IMR-90 (cell line): ENCODE data around the gene FBLIM1. TPM values are rescaled to one million over a fixed set of nuclear protein-coding genes. Genes with fewer than 3 reads are reported as not detected.

Experiments
- ATAC-seq: fragments of 200-7000 bp; cut with Tn5 transposase; 2 replicates; pipeline ENCODE4 v1.9.1; 2020; ENCODE audit warnings: low read depth, mild to moderate bottlenecking, moderate library complexity
- BruUV-seq: library from RNA; stranded (reverse); fragments of 400-500 nt; replicated peaks from 2 replicates; lab custom pipeline; 2021; lab: Mats Ljungman, UMichigan
- CTCF ChIA-PET: fragments of 300-600 bp; formaldehyde crosslinking; extraction: SDS; loops from one replicate; lab custom pipeline; 2021; ENCODE audit warnings: antibody characterized with exemption; lab: Yijun Ruan, JAX
- POLR2A ChIA-PET: fragments of 300-600 bp; sonication (Branson Sonifier 250); formaldehyde crosslinking; loops from one replicate; lab custom pipeline; 2022; ENCODE audit warnings: antibody characterized with exemption; ENCODE audit not compliant: unreplicated experiment; lab: Charles Lee
- DNase-seq: peaks from one replicate; pipeline ENCODE4 v3.0.0; 2013
- H2AFZ ChIP-seq: replicated peaks from 2 replicates; pipeline ENCODE3; 2013; ENCODE audit warnings: low read length, mild to moderate bottlenecking; ENCODE audit not compliant: poor library complexity
- H2AK5ac ChIP-seq: 2 replicates; pipeline ENCODE4 v1.6.1; 2013; ENCODE audit warnings: low read depth, low read length, inconsistent platforms
- H2AK9ac ChIP-seq: replicated peaks from 2 replicates; pipeline ENCODE3; 2013; ENCODE audit warnings: mild to moderate bottlenecking, low read depth, low read length, moderate library complexity; ENCODE audit not compliant: poor library complexity
- H2BK120ac ChIP-seq: 2 replicates; pipeline ENCODE4 v1.6.1; 2013; ENCODE audit warnings: low read depth, low read length, inconsistent platforms
- H2BK15ac ChIP-seq: 3 replicates; pipeline ENCODE4 v1.6.1; 2013; ENCODE audit warnings: low read depth, low read length, inconsistent platforms
- H2BK20ac ChIP-seq: 2 replicates; pipeline ENCODE4 v1.6.1; 2013; ENCODE audit warnings: low read depth, mild to moderate bottlenecking, inconsistent platforms, low read length, moderate library complexity
- H2BK5ac ChIP-seq: 2 replicates; pipeline ENCODE4 v1.6.1; 2013; ENCODE audit warnings: mild to moderate bottlenecking, low read depth, low read length, inconsistent platforms; ENCODE audit not compliant: poor library complexity, severe bottlenecking
- H3K14ac ChIP-seq: replicated peaks from 2 replicates; pipeline ENCODE4 v1.6.1; 2013; ENCODE audit warnings: low read depth, low read length, inconsistent platforms
- H3K18ac ChIP-seq: 2 replicates; pipeline ENCODE4 v1.6.1; 2013; ENCODE audit warnings: low read depth, low read length, control low read depth
- H3K23ac ChIP-seq: 2 replicates; pipeline ENCODE4 v1.6.1; 2013; ENCODE audit warnings: low read depth, low read length, inconsistent platforms
- H3K27ac ChIP-seq: 2 replicates; pipeline ENCODE4 v1.5.1; 2013; ENCODE audit warnings: mild to moderate bottlenecking, control low read depth, low read length; ENCODE audit not compliant: insufficient read depth
- H3K27me3 ChIP-seq: 2 replicates; pipeline ENCODE4 v1.6.1; 2013; ENCODE audit warnings: low read length; ENCODE audit not compliant: control insufficient read depth, insufficient read depth
- H3K36me3 ChIP-seq: 2 replicates; pipeline ENCODE4 v1.6.1; 2013; ENCODE audit warnings: low read length, mixed read lengths; ENCODE audit not compliant: control insufficient read depth, insufficient read depth
- H3K4ac ChIP-seq: 2 replicates; pipeline ENCODE4 v1.6.1; 2013; ENCODE audit warnings: low read depth, low read length, inconsistent platforms
- H3K4me1 ChIP-seq: 2 replicates; pipeline ENCODE4 v1.6.1; 2013; ENCODE audit warnings: low read length, mixed read lengths; ENCODE audit not compliant: control insufficient read depth, insufficient read depth
- H3K4me2 ChIP-seq: 2 replicates; pipeline ENCODE4 v1.6.1; 2013; ENCODE audit warnings: low read depth, mild to moderate bottlenecking, control low read depth, low read length, moderate library complexity
- H3K4me3 ChIP-seq: 2 replicates; pipeline ENCODE4 v1.5.1; 2013; ENCODE audit warnings: low read depth, mild to moderate bottlenecking, control low read depth, low read length, moderate library complexity; ENCODE audit not compliant: insufficient read depth
- H3K56ac ChIP-seq: 2 replicates; pipeline ENCODE4 v1.6.1; 2013; ENCODE audit warnings: low read length, inconsistent platforms; ENCODE audit not compliant: insufficient read depth; ENCODE audit errors: extremely low read depth
- H3K79me1 ChIP-seq, 2 experiments: 2 replicates each; pipeline ENCODE4 v1.6.1; 2013; ENCODE audit warnings: low read length in 2 of 2, inconsistent platforms in 1 of 2, low read depth in 1 of 2
- H3K9ac ChIP-seq: 2 replicates; pipeline ENCODE4 v1.6.1; 2013; ENCODE audit warnings: low read depth, low read length, control low read depth
- H3K9me1 ChIP-seq: 2 replicates; pipeline ENCODE4 v1.6.1; 2013; ENCODE audit warnings: low read length, inconsistent platforms; ENCODE audit not compliant: insufficient read depth
- H3K9me3 ChIP-seq: 2 replicates; pipeline ENCODE4 v1.6.1; 2013; ENCODE audit warnings: low read length; ENCODE audit not compliant: control insufficient read depth, insufficient read depth
- H4K20me1 ChIP-seq: 2 replicates; pipeline ENCODE4 v1.6.1; 2013; ENCODE audit warnings: low read length, inconsistent platforms; ENCODE audit not compliant: insufficient read depth
- H4K5ac ChIP-seq: 2 replicates; pipeline ENCODE4 v1.6.1; 2013; ENCODE audit warnings: mild to moderate bottlenecking, low read depth, low read length, control low read depth
- H4K8ac ChIP-seq, 2 experiments: 2 replicates each; pipeline ENCODE4 v1.6.1; 2013; ENCODE audit warnings: low read depth in 2 of 2, low read length in 2 of 2, control low read depth in 1 of 2, inconsistent platforms in 1 of 2
- H4K91ac ChIP-seq: 2 replicates; pipeline ENCODE4 v1.6.1; 2013; ENCODE audit warnings: low read depth, low read length, inconsistent platforms; ENCODE audit not compliant: insufficient read depth
- BHLHE40 ChIP-seq: fragments of 150-350 bp; IDR thresholded peaks from 2 replicates; pipeline ENCODE4 v1.6.1; 2016; ENCODE audit warnings: mild to moderate bottlenecking, low read depth, low read length
- CEBPB ChIP-seq: IDR thresholded peaks from 2 replicates; pipeline ENCODE4 v1.6.1; 2012; ENCODE audit warnings: low read depth, low read length, improper control_type of control experiment
- CHD1 ChIP-seq: IDR thresholded peaks from 2 replicates; pipeline ENCODE4 v1.6.1; 2012; ENCODE audit warnings: low read depth, low read length, improper control_type of control experiment
- FOS ChIP-seq: fragments of 150-350 bp; IDR thresholded peaks from 2 replicates; pipeline ENCODE4 v1.6.1; 2016; ENCODE audit warnings: low read depth, low read length
- MAZ ChIP-seq: IDR thresholded peaks from 2 replicates; pipeline ENCODE4 v1.6.1; 2012; ENCODE audit warnings: low read depth, mild to moderate bottlenecking, low read length, improper control_type of control experiment, moderate library complexity, borderline replicate concordance
- MXI1 ChIP-seq: IDR thresholded peaks from 2 replicates; pipeline ENCODE4 v1.6.1; 2012; ENCODE audit warnings: low read depth, mild to moderate bottlenecking, low read length, moderate library complexity, borderline replicate concordance
- NFE2L2 ChIP-seq: fragments of 150-350 bp; IDR thresholded peaks from 2 replicates; pipeline ENCODE4 v1.6.1; 2016; ENCODE audit warnings: low read depth, mild to moderate bottlenecking, low read length
- POLR2A ChIP-seq: IDR thresholded peaks from 2 replicates; pipeline ENCODE4 v1.6.1; 2012; ENCODE audit warnings: mild to moderate bottlenecking, low read depth, low read length
- SMC3 ChIP-seq: fragments of 150-350 bp; IDR thresholded peaks from 2 replicates; pipeline ENCODE4 v1.6.1; 2016; ENCODE audit warnings: low read depth, mild to moderate bottlenecking, antibody characterized with exemption, low read length, moderate library complexity
- WGBS, 2 experiments: methylation state at CpG; one replicate each; pipeline versions ENCODE4 v1.1.5 to v1.1.7; 2013; ENCODE audit warnings: missing lambda C conversion rate in 2 of 2; ENCODE audit not compliant: insufficient read length in 1 of 2; ENCODE audit errors: extremely low coverage in 2 of 2; 5-methylcytosine and 5-hydroxymethylcytosine counted together
- dilution Hi-C: fragments of 300-500 bp; cut with HindIII; formaldehyde crosslinking; loops from one replicate; pipeline ENCODE4 v1.14.3; 2018; ENCODE audit warnings: low sequenced_read_pairs; ENCODE audit not compliant: unreplicated experiment
- in situ Hi-C: fragments of 300-500 bp; cut with MboI; formaldehyde crosslinking; loops from 3 replicates; pipeline ENCODE4 v1.14.3; 2019; ENCODE audit warnings: low sequenced_read_pairs, inconsistent platforms, mixed read lengths
- intact Hi-C: fragments of 100-400 bp; cut with micrococcal nuclease; formaldehyde crosslinking; loops from 2 replicates; pipeline ENCODE4 v1.10.0; 2022
- polyA plus RNA-seq, 3 experiments: library from polyadenylated mRNA; depleted of rRNA; stranded (reverse); fragments of >200 nt; gene quantifications; 2 replicates each; pipeline ENCODE4 v1.2.3, GENCODE V29; 2012; ENCODE audit warnings: low replicate concordance in 1 of 3
- total RNA-seq: library from RNA; depleted of rRNA; stranded (reverse); fragments of >200 nt; gene quantifications from 2 replicates; pipeline ENCODE4 v1.2.3, GENCODE V29; 2012
- TF ChIP-seq, protein P1 (sequence below): conservative IDR thresholded peaks from 2 replicates; pipeline ENCODE4 v1.5.1; 2012; ENCODE audit warnings: mild to moderate bottlenecking, low read depth, low read length, improper control_type of control experiment
- TF ChIP-seq, protein P2 (sequence below): fragments of 150-350 bp; IDR thresholded peaks from 2 replicates; pipeline ENCODE4 v1.6.1; 2017; ENCODE audit warnings: mild to moderate bottlenecking, antibody characterized with exemption, low read length, low read depth
- TF ChIP-seq, protein P3 (sequence below): fragments of 150-350 bp; IDR thresholded peaks from 2 replicates; pipeline ENCODE4 v1.6.1; 2016; ENCODE audit warnings: low read depth, mild to moderate bottlenecking, low read length, moderate library complexity, borderline replicate concordance

FBLIM1 gene
- total and polyA plus RNA-seq, 2 of the 4 experiments (the other 2 are of a cell fraction): 52.2 to 140 TPM

DNA sequence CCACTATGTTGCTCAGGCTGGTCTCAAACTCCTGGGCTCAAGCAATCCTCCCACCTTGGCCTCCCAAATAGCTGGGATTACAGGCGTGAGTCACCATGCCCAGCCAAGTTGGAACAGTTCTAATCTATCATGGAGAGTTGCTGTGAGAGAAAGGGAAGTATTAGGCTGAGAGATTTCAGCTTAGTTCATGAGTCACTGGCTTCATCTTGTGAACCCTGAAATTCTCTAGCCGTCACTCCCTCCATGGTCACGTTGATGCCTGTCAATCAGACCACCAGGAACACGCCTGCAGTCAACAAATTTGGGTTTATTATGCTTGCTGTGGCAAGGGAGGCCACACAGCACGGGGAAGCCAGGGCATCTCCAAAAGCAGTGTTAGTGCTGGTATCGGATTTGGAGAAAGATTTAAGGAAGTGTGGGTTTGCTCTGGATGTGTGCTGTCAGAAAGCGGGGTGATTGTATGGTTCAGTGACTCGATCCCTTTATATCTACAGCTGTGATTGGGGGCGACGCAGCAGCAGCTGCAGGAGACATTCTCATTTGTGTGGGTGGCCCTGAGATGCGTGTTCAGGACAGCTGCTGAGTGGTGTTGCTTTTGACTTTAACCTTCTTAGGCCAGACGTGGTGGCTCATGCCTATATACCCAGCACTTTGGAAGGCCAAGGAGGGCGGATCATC, 30.2 kb downstream of the FBLIM1 start (continued):
- TF ChIP-seq MAZ: no peak

DNA sequence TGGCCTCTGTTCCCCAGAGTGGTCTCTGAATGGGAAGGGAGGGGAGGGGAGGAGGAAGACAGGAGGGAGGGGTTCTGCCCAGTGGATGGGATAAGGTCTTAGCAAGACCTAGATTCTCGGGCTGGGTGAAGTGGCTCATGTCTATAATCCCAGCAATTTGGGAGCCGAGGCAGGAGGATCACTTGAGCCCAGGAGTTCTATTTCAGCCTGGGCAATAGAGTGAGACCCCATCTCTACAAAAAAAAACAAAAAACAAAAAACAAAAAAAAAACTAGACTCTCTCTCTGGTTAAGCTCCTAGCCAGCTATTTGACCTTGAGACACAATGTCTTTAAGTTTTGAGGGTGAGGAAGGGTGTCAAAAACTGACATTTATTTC, 37.5 kb downstream of the FBLIM1 start:
- Histone ChIP-seq H3K56ac (peak overlapping the region; percentile 37), H3K4me1 (peaks cover 41% of the 10 kb centered on the region)
- POLR2A ChIA-PET: interaction anchor here (0.6 kb wide), 1 partner anchor 411 kb away, joined by 3 read pairs; no protein-coding TSS in a partner anchor
- no peak for TF ChIP-seq FOS
- no peak for TF ChIP-seq BHLHE40
- TF ChIP-seq CEBPB: no peak
- TF ChIP-seq, protein P1, sequence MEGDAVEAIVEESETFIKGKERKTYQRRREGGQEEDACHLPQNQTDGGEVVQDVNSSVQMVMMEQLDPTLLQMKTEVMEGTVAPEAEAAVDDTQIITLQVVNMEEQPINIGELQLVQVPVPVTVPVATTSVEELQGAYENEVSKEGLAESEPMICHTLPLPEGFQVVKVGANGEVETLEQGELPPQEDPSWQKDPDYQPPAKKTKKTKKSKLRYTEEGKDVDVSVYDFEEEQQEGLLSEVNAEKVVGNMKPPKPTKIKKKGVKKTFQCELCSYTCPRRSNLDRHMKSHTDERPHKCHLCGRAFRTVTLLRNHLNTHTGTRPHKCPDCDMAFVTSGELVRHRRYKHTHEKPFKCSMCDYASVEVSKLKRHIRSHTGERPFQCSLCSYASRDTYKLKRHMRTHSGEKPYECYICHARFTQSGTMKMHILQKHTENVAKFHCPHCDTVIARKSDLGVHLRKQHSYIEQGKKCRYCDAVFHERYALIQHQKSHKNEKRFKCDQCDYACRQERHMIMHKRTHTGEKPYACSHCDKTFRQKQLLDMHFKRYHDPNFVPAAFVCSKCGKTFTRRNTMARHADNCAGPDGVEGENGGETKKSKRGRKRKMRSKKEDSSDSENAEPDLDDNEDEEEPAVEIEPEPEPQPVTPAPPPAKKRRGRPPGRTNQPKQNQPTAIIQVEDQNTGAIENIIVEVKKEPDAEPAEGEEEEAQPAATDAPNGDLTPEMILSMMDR: no peak
- no peak for TF ChIP-seq POLR2A
- no peak for TF ChIP-seq MXI1
- TF ChIP-seq, protein P2, sequence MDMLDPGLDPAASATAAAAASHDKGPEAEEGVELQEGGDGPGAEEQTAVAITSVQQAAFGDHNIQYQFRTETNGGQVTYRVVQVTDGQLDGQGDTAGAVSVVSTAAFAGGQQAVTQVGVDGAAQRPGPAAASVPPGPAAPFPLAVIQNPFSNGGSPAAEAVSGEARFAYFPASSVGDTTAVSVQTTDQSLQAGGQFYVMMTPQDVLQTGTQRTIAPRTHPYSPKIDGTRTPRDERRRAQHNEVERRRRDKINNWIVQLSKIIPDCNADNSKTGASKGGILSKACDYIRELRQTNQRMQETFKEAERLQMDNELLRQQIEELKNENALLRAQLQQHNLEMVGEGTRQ: no peak
- TF ChIP-seq MAZ: no peak
- TF ChIP-seq, protein P3, sequence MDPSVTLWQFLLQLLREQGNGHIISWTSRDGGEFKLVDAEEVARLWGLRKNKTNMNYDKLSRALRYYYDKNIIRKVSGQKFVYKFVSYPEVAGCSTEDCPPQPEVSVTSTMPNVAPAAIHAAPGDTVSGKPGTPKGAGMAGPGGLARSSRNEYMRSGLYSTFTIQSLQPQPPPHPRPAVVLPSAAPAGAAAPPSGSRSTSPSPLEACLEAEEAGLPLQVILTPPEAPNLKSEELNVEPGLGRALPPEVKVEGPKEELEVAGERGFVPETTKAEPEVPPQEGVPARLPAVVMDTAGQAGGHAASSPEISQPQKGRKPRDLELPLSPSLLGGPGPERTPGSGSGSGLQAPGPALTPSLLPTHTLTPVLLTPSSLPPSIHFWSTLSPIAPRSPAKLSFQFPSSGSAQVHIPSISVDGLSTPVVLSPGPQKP: no peak
- no peak for TF ChIP-seq NFE2L2
- no peak for TF ChIP-seq CHD1
- TF ChIP-seq SMC3: no peak

More for the DNA sequence above, 37.5 kb downstream of the FBLIM1 start:
- Histone ChIP-seq H2BK20ac (peak overlapping the region; percentile 97), H3K14ac (peak overlapping the region; percentile 51), H3K36me3 (no peaks in the 10 kb centered on the region), H2BK15ac (peak overlapping the region; percentile 96; the same call in 2 of the 3 replicates), H2AK5ac (peak overlapping the region; percentile 83), H3K9ac (no peak overlapping the region), H2AK9ac (peak overlapping the region; percentile 26), H2AFZ (no peak overlapping the region), H3K18ac (peak overlapping the region; percentile 96), H4K91ac (peak overlapping the region; percentile 89), H3K9me1 (peaks cover 32% of the 10 kb centered on the region), H3K4ac (peak overlapping the region; percentile 86), H2BK120ac (peak overlapping the region; percentile 97), H4K5ac (peak overlapping the region; percentile 95), H3K9me3 (no peaks in the 10 kb centered on the region), H4K20me1 (no peaks in the 10 kb centered on the region), H4K8ac (peak overlapping the region; percentile 37 to 83), H3K27me3 (no peaks in the 10 kb centered on the region), H3K27ac (peak overlapping the region; percentile 78), H3K4me2 (no peak overlapping the region), H2BK5ac (peak overlapping the region; percentile 93), H3K23ac (peak overlapping the region; percentile 70), H3K79me1 (peaks cover 7 to 23% of the 10 kb centered on the region in 2 experiments; a peak in 3 of 4 replicates), H3K4me3 (no peak overlapping the region)
- ATAC-seq (no peak), DNase-seq (no peak)
- in situ Hi-C loops (loop anchor here (25.0 kb wide), 1 partner anchor 391 kb away; no protein-coding TSS in a partner anchor), dilution Hi-C loops (no loop called here), intact Hi-C loops (loop anchor here (5.0 kb wide), 2 partner anchors 51 to 386 kb away; partner anchors contain the start of gene SPEN)
- WGBS, 2 experiments: 100% methylated on average over 1 of the region's 2 CpGs; no CpG with 5 or more reads in 1 of the 2 experiments
- no TSS peak for BruUV-seq
- CTCF ChIA-PET: interaction anchor here (0.6 to 1.2 kb wide), 2 partner anchors 19 to 178 kb away, joined by 3 to 6 read pairs; no protein-coding TSS in a partner anchor
